ENCODE data around the gene MEI1.

The MEI1 gene

GRCh38 chr22:41818011-41818410, 118.7 kb downstream of the MEI1 start:
- TF ChIP-seq, protein P1, sequence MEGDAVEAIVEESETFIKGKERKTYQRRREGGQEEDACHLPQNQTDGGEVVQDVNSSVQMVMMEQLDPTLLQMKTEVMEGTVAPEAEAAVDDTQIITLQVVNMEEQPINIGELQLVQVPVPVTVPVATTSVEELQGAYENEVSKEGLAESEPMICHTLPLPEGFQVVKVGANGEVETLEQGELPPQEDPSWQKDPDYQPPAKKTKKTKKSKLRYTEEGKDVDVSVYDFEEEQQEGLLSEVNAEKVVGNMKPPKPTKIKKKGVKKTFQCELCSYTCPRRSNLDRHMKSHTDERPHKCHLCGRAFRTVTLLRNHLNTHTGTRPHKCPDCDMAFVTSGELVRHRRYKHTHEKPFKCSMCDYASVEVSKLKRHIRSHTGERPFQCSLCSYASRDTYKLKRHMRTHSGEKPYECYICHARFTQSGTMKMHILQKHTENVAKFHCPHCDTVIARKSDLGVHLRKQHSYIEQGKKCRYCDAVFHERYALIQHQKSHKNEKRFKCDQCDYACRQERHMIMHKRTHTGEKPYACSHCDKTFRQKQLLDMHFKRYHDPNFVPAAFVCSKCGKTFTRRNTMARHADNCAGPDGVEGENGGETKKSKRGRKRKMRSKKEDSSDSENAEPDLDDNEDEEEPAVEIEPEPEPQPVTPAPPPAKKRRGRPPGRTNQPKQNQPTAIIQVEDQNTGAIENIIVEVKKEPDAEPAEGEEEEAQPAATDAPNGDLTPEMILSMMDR (IDR thresholded peaks at IDR 0.05; ENCODE audit: extremely low read depth, missing control alignments), result no peak
- DNase-seq (ENCODE audit: low spot score), result no peak

DNA sequence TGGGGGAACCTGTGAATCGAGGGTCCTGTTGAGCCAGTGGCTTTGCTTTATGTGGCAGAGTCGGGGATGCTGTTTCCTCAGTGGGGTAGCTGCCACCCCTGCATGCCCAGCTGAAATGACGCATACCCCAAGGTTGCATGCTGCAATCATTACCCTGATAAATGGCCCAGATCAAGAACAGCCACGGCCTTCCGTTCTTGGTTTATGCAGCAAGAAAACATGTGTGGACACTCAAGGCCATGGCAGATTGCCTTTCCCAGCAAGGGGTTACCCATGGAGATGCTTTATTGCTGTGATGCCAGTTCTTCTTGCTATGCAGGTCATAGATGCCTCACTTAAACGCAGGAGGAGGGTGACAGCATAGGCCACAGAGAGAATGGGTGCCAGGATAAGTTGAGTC, 119.3 kb downstream of the MEI1 start:
- DNase-seq (ENCODE audit: low spot score), result no peak
- TF ChIP-seq, protein P1 (IDR thresholded peaks at IDR 0.05; ENCODE audit: extremely low read depth, missing control alignments), result no peak

GRCh38 chr22:41819257-41819656, 120.0 kb downstream of the MEI1 start:
- TF ChIP-seq, protein P1 (IDR thresholded peaks at IDR 0.05; ENCODE audit: extremely low read depth, missing control alignments), result no peak
- no peak for DNase-seq (ENCODE audit: low spot score)

GRCh38 chr22:41820447-41820846, 121.1 kb downstream of the MEI1 start:
- DNase-seq (ENCODE audit: low spot score), result no peak
- TF ChIP-seq, protein P1 (IDR thresholded peaks at IDR 0.05; ENCODE audit: extremely low read depth, missing control alignments), result no peak

DNA sequence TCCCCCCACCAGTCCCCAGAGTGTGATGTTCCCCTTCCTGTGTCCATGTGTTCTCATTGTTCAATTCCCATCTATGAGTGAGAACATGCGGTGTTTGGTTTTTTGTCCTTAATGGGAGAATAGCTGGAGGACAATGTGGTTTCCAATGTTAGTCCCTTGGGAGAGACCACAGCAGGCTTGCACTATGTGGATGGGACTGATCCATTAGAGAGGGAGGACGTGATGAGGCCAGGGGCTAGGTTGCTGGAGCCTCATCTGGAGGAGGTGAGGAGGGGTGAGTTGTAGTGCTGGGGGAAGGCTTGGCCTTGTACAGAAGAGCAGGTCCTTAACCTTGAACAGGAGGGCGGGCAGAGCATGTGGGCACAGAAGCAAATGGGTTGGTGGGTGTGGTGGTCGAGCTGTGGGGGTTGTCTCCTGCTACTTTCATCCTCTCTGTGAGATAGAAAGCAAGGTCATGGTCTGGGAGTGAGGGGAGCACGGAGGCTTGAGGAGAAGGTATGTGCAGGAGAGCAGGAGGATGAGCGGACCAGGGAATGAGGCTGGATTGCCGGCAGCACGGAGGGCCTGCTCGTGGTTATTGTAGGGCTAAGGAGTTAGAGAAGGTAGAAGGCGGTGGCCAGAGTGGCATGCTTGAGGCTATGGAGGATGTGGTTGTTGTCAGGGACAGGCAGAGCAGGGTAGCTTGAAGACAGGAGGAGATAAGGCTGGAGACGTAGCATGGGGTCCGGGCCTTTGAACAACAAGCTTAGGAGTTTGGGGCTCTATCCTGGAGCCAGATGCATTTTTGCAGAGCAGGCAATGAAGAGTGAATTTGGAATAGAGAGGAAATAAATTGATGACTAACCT, 122.4 kb downstream of the MEI1 start:
- no peak for DNase-seq (ENCODE audit: low spot score)
- TF ChIP-seq, protein P1 (IDR thresholded peaks at IDR 0.05; ENCODE audit: extremely low read depth, missing control alignments), result no peak

- peak; percentile 64 for DNase-seq (ENCODE audit: low spot score)
- TF ChIP-seq, protein P1 (IDR thresholded peaks at IDR 0.05; ENCODE audit: extremely low read depth, missing control alignments), result peak; percentile 28
Observed at GRCh38 chr22:41822317-41823057, 123.2 kb downstream of the MEI1 start.

GRCh38 chr22:41823797-41824196, 124.5 kb downstream of the MEI1 start:
- TF ChIP-seq, protein P1 (IDR thresholded peaks at IDR 0.05; ENCODE audit: extremely low read depth, missing control alignments), result no peak
- no peak for DNase-seq (ENCODE audit: low spot score)

All from GM20000 (cell line).